H1 (cell line): ENCODE measurements around the gene TMPRSS2. TPM values are rescaled to one million over a fixed set of nuclear protein-coding genes. Genes with fewer than 3 reads are reported as not detected.

Source experiments
- CREB1 ChIP-seq: IDR thresholded peaks from 2 replicates; pipeline ENCODE4 v1.6.1; 2012; ENCODE audit warnings: inconsistent platforms
- KDM5A ChIP-seq: fragments of 200-600 bp; IDR thresholded peaks from 2 replicates; pipeline ENCODE4 v1.7.1; 2012; ENCODE audit warnings: mild to moderate bottlenecking, low read length, inconsistent platforms, mixed read lengths
- SIN3A ChIP-seq, 2 experiments: IDR thresholded peaks in 1 of 2; conservative IDR thresholded peaks in 1 of 2; 2 replicates each; pipeline ENCODE4 v1.6.1; 2011 to 2012; ENCODE audit warnings: low read length in 2 of 2, improper control_type of control experiment in 1 of 2, low read depth in 1 of 2, mild to moderate bottlenecking in 1 of 2
- polyA plus RNA-seq, 7 experiments: library from polyadenylated mRNA; depleted of rRNA in 3 of 7; stranded (reverse) in 5 of 7; unstranded in 2 of 7; fragments of >200 nt in 5 of 7; fragments of 200-250 nt in 2 of 7; gene quantifications; 1 replicate in 5 of 7; 2 replicates in 1 of 7; 4 replicates in 1 of 7; pipeline versions ENCODE4 v1.2.1 to v1.2.3, GENCODE V29; 2011 to 2013; ENCODE audit warnings: missing spikeins in 2 of 7, mixed read lengths in 2 of 7
- total RNA-seq: library from RNA; stranded (reverse); fragmentation: NEBNext Ultra II Directional; extraction: Animal tissue kit (Norgen Biotek cat#: 25700); gene quantifications from 2 replicates; pipeline ENCODE4 v1.2.1, GENCODE V29; 2021

Gene TMPRSS2
- total and polyA plus RNA-seq, 2 of the 8 experiments (the other 6 are each of a cell fraction or from before 2014, with no cell fraction given): 9.2 to 11.0 TPM

DNA sequence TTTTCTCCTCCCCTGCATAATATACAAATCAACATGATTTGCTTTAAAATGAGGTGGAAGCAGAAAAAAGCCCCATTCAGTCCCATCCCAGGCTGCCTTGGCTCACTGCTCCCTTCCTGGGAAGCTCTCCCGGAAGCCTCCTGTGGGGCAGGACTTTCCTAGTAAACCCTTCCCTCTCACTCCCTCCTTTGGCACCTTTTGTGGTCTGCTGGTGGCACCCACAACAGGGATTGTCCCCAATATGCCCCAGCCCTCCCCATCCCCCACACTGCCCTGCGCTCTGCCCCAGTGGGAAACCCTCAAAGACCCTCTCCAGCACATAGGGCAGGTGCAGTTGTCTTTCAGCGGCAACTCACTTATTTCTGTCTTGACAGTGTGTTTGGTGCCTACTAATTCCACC is 1.8 kb upstream of the TMPRSS2 start (continued):
- TF ChIP-seq CREB1 (no peak), KDM5A (no peak), SIN3A (conservative IDR thresholded peaks at IDR 0.05 in 1 of 2, IDR thresholded peaks at IDR 0.05 in 1 of 2; ENCODE audit: low read depth in 1 of 2, low read length in 2 of 2) (no peak)
